GM13976 (cell line): ENCODE measurements around the gene RPS19BP1.

Experiments used
- DNase-seq: peaks from one replicate; pipeline ENCODE4 v3.0.0; 2012; ENCODE audit warnings: low spot score
- in situ Hi-C: fragments of 300-500 bp; cut with MboI; formaldehyde crosslinking; loops from one replicate; pipeline ENCODE4 v1.12.0; 2022; ENCODE audit warnings: low sequenced_read_pairs, mixed read lengths, inconsistent platforms; ENCODE audit not compliant: unreplicated experiment
- TF ChIP-seq, protein P1 (sequence below): IDR thresholded peaks from 2 replicates; pipeline ENCODE4 v1.5.1; 2012; ENCODE audit warnings: borderline replicate concordance, mild to moderate bottlenecking; ENCODE audit not compliant: insufficient read depth; ENCODE audit errors: extremely low read depth, missing control alignments, control extremely low read depth

RPS19BP1 gene

DNA sequence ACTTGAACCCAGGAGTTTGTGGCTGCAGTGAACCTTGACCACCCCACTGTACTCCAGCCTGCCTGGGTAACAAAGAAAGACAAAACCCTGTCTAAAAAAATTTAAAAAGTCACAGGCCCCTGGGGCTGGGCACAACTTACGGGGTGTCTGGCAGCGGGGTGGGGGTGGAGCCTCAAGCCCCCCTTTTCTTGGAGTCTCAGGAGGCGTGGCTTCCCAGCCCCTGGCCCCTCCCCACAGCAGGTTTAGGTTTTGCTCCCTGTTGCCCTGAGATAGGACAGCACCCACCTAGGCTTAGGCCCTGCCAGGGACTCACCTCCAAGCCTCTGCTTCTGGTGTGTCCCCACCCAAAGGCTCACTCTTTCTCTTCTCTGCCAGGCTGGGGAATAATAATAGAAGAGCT is 53.3 kb downstream of the RPS19BP1 start:
- in situ Hi-C loops, result no loop called here
- TF ChIP-seq, protein P1, sequence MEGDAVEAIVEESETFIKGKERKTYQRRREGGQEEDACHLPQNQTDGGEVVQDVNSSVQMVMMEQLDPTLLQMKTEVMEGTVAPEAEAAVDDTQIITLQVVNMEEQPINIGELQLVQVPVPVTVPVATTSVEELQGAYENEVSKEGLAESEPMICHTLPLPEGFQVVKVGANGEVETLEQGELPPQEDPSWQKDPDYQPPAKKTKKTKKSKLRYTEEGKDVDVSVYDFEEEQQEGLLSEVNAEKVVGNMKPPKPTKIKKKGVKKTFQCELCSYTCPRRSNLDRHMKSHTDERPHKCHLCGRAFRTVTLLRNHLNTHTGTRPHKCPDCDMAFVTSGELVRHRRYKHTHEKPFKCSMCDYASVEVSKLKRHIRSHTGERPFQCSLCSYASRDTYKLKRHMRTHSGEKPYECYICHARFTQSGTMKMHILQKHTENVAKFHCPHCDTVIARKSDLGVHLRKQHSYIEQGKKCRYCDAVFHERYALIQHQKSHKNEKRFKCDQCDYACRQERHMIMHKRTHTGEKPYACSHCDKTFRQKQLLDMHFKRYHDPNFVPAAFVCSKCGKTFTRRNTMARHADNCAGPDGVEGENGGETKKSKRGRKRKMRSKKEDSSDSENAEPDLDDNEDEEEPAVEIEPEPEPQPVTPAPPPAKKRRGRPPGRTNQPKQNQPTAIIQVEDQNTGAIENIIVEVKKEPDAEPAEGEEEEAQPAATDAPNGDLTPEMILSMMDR, result no peak
- no peak for DNase-seq
